GM12801 (cell line): ENCODE measurements around the gene ZBP1.

Experiments
- TF ChIP-seq, protein P1 (sequence below): IDR thresholded peaks from one replicate; pipeline ENCODE4 v1.5.1; 2011; ENCODE audit warnings: control low read depth; ENCODE audit not compliant: insufficient read length; ENCODE audit errors: extremely low read depth

The ZBP1 gene

DNA sequence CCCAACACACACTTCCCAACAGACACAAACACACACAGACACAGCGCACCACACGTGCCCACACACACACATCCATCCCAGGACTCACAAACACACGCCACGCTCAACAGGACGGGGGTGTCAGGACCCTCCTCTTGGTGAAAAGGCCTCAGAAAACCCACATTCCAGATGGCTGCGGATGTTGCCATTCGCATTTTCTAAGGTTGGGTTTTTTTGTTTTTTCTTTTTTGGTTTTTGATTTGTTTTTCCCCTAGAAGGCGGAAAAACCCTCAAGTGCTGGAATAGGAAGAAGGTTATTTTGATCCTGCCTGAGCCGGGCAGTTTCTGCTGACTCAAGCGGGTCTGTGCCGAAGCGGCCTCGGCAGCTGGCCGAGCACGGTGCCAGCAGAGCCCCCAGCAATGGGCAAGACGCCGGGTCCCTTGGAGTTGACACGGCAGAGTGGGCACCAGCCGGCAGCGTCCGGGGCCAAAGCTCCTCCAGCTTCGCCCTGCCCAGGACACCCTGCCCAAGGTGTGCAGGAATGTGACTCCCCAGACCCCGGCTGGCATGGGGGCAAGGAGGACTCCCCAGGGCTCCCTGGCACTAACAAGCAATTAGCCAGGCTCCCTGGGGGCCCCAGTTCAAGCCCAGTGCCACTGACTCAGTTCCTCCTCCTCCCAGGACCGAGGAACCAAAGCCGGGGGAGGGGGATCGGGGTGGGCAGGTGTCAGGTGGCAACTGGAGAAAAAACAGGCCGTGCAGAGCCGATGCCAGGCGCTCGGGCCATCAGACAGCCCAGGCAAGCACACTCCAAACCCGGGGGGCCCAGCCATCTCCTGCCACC is 40.9 kb upstream of the ZBP1 start:
- TF ChIP-seq, protein P1, sequence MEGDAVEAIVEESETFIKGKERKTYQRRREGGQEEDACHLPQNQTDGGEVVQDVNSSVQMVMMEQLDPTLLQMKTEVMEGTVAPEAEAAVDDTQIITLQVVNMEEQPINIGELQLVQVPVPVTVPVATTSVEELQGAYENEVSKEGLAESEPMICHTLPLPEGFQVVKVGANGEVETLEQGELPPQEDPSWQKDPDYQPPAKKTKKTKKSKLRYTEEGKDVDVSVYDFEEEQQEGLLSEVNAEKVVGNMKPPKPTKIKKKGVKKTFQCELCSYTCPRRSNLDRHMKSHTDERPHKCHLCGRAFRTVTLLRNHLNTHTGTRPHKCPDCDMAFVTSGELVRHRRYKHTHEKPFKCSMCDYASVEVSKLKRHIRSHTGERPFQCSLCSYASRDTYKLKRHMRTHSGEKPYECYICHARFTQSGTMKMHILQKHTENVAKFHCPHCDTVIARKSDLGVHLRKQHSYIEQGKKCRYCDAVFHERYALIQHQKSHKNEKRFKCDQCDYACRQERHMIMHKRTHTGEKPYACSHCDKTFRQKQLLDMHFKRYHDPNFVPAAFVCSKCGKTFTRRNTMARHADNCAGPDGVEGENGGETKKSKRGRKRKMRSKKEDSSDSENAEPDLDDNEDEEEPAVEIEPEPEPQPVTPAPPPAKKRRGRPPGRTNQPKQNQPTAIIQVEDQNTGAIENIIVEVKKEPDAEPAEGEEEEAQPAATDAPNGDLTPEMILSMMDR = no peak

DNA sequence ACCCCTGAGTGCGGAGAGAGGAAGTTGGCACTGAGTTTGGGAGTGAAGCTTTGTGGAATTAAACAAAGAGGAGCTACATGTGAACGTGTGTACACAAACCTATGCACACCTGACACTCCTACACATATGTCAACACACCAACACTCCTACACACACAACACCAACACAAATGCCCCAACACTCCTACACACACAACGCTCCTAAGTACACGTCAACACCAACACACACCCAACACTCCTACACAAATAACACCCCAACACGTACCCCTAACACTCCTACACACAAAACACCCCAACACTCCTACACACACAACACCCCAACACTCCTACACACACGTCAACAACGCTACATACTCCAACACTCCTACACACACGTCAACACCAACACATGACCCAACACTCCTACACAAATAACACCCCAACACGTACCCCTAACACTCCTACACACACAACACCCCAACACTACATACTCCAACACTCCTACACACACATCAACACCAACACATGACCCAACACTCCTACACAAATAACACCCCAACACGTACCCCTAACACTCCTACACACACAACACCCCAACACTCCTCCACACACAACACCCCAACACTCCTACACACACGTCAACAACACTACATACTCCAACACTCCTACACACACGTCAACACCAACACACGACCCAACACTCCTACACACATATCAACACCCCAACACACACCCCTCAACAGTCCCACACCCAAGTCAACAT is 40.1 kb upstream of the ZBP1 start:
- TF ChIP-seq, protein P1 = no peak

DNA sequence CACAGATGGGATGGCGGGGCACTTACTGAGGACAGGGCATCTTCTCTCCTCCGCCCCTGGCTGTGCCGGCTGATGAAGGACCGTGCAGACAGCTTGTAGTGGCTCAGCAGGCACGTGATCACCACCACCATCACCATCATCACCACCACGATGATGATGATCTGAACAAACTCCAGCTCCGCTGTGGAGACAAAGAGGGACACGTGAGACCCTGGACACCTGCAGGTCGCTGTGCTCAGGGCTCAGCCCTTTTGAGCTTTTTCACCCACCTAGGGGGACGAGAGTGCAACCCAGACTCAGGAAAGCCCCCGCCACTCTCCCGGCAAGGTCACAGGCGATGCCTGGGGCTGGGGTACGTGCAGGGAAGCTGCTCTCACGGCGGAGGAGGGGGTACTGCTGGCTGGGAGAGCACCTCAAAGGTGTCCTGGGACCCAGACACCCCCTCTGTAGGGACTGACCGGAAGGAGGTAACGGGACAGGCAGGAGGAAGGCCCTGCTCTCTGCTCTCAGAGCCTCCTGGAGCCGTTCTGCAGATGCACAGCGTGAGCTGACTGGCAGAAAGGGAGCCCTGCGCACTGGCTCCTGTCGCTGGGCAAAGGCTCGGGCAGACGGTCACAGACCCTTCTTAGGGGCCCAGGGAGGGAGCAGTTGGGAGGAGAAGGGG is 39.4 kb upstream of the ZBP1 start:
- TF ChIP-seq, protein P1 = no peak

DNA sequence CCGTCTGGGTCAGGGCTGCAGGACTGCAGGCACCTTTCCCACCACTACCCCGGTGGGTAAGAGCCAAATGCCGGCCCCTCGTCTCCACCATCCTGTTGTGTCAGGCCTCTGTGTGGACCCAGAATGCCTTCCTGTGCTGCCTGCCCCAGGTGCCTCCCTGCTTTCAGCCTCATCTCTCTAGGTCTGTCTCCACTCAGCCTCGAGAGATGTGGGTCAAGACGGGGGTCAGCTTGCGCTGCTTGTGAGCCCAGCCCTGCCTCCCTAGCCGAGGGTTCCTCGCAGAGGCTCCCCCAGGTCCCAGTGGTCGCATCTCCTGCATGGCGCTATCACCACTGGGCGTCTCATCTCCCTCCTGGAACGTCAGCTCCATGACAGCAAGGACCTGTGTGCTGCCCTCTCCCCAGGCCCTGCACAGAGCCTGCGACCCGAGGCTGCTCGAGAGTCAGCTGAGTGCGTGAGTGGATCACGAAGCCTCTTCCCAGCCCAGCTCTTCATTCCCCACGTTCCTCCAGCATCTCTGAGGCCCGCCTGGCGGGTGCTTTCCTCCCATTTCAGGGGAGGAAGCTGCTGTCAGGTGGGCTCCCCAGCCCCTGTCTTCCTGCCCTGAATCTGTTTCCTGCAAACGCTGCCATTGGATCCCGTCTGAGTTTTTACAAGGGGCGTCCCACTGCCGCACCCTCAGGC is 38.7 kb upstream of the ZBP1 start:
- TF ChIP-seq, protein P1 = no peak

DNA sequence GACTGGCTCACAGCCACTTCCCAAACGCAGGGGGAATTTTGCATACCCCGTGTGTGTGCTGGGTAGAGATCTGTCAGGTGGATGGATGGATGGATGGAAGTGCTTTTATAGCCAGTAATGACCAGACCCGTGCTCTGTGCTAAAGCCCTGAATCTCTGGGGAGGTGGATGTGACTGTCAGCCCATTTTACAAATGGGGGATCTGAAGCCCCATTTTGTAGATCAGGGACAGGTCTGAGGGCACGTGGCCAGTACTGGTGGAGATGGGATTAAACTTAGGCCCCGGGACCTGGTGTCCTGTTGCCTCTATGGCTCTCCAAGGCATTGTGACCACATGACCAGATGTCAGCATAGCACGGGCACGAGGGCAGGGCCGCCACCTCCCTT is 38.2 kb upstream of the ZBP1 start:
- TF ChIP-seq, protein P1 = no peak

DNA sequence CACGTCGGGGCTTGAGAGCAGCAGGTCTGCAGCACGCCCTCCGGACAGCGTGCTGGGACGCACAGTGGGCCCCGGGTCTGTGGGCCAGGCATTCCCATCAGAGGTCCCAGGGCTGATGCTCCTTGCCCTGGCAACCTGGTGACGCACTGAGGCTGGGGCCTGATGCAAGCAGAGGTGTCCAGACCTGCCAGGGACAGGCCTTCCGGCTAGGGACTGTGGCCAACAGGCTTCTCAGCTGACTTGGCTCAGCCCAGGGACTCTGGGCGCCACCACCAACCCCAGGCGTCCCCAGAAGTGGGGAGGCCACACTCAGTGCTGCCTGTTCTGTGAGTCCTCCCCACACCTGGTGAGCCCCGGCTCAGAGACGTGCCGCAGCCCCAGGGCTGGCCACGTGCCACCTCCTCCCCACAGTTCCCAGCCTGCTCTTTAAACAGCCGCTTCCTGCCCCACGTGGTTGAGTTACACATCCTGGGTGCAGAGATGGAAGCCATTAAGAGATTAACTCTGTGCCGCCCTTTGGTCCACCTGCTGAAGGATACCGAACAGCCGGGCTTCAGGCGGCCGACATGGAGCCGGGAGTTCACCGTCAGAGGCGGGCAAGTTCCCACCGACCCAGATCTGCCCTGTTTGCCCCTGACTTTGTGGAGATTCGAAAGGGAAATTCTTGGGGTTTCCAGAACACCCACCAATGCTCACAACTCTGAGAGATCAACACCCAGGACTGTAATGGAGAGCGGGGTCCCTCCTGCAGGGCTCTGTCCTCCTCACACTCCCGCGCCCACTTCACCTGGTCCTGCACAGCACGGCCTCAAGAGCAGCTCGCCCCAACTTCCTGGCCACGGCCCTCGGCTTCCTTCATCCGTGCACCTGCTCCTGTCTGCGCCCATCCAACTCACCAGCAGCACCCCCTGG is 37.6 kb upstream of the ZBP1 start:
- TF ChIP-seq, protein P1 = no peak
